ENCODE results near the gene SYTL3.

The SYTL3 gene

GRCh38 chr6:158680481-158680880 lies 30.6 kb downstream of the SYTL3 start:
- Histone ChIP-seq H3K4me1 (ENCODE audit: control insufficient read depth in 2 of 2, insufficient read depth in 1 of 2, low read depth in 1 of 2, low read length in 2 of 2) (no peaks in the 10 kb centered on the region), H2BK12ac (ENCODE audit: low read length) (no peak overlapping the region), H3K14ac (ENCODE audit: low read length) (no peak overlapping the region), H3K23ac (ENCODE audit: low read depth, low read length, poor library complexity) (no peak overlapping the region), H3K4ac (ENCODE audit: low read length) (no peak overlapping the region), H3K27me3 (ENCODE audit: control insufficient read depth in 3 of 3, insufficient read depth in 3 of 3, low read depth in 1 of 3, low read length in 3 of 3) (peaks cover 0 to 5% (median 0%) of the 10 kb centered on the region in 3 experiments), H3K27ac (replicated peaks; ENCODE audit: low read length) (no peak overlapping the region), H2BK120ac (ENCODE audit: low read depth, low read length) (no peak overlapping the region), H2BK15ac (ENCODE audit: low read length) (no peak overlapping the region), H3K9me3 (replicated peaks in 1 of 2; ENCODE audit: control insufficient read depth in 2 of 2, insufficient read depth in 1 of 2, low read depth in 1 of 2, low read length in 2 of 2) (no peaks in the 10 kb centered on the region), H3K36me3 (replicated peaks in 1 of 2; ENCODE audit: control insufficient read depth in 2 of 2, insufficient read depth in 2 of 2, low read length in 2 of 2) (no peaks in the 10 kb centered on the region), H3K9ac (ENCODE audit: low read depth, low read length, poor library complexity) (no peak overlapping the region), H4K91ac (ENCODE audit: low read depth, low read length, poor library complexity) (no peak overlapping the region), H3K4me2 (ENCODE audit: insufficient read depth, low read length, poor library complexity, severe bottlenecking) (no peak overlapping the region), H2BK5ac (ENCODE audit: low read length) (no peak overlapping the region), H2AFZ (ENCODE audit: low read length) (no peak overlapping the region), H3K4me3 (ENCODE audit: low read length in 2 of 2) (no peak overlapping the region), H4K8ac (ENCODE audit: low read depth, low read length) (no peak overlapping the region), H3K18ac (ENCODE audit: low read length) (no peak overlapping the region), H3K79me1 (ENCODE audit: low read depth, low read length) (no peaks in the 10 kb centered on the region), H2AK5ac (ENCODE audit: low read depth, low read length) (no peak overlapping the region)
- DNase-seq (ENCODE audit: low spot score), result no peak
- WGBS, 2 donors (ENCODE audit: extremely low coverage in 2 of 2, insufficient read length in 2 of 2, insufficient replicate concordance in 1 of 2), result no CpG with 5 or more reads among the region's 6 CpGs

GRCh38 chr6:158684311-158684710 lies 34.5 kb downstream of the SYTL3 start:
- Histone ChIP-seq H2AK5ac (ENCODE audit: low read depth, low read length) (no peak overlapping the region), H3K36me3 (replicated peaks in 1 of 2; ENCODE audit: control insufficient read depth in 2 of 2, insufficient read depth in 2 of 2, low read length in 2 of 2) (no peaks in the 10 kb centered on the region), H3K79me1 (ENCODE audit: low read depth, low read length) (no peaks in the 10 kb centered on the region), H3K4me3 (ENCODE audit: low read length in 2 of 2) (no peak overlapping the region), H3K14ac (ENCODE audit: low read length) (no peak overlapping the region), H3K23ac (ENCODE audit: low read depth, low read length, poor library complexity) (no peak overlapping the region), H2BK5ac (ENCODE audit: low read length) (no peak overlapping the region), H3K9me3 (replicated peaks in 1 of 2; ENCODE audit: control insufficient read depth in 2 of 2, insufficient read depth in 1 of 2, low read depth in 1 of 2, low read length in 2 of 2) (no peaks in the 10 kb centered on the region), H3K4ac (ENCODE audit: low read length) (no peak overlapping the region), H3K4me1 (ENCODE audit: control insufficient read depth in 2 of 2, insufficient read depth in 1 of 2, low read depth in 1 of 2, low read length in 2 of 2) (no peaks in the 10 kb centered on the region), H2AFZ (ENCODE audit: low read length) (no peak overlapping the region), H3K4me2 (ENCODE audit: insufficient read depth, low read length, poor library complexity, severe bottlenecking) (no peak overlapping the region), H4K8ac (ENCODE audit: low read depth, low read length) (no peak overlapping the region), H3K27ac (replicated peaks; ENCODE audit: low read length) (no peak overlapping the region), H3K18ac (ENCODE audit: low read length) (no peak overlapping the region), H2BK120ac (ENCODE audit: low read depth, low read length) (no peak overlapping the region), H3K27me3 (ENCODE audit: control insufficient read depth in 3 of 3, insufficient read depth in 3 of 3, low read depth in 1 of 3, low read length in 3 of 3) (peaks cover 0 to 10% (median 0%) of the 10 kb centered on the region in 3 experiments), H3K9ac (ENCODE audit: low read depth, low read length, poor library complexity) (no peak overlapping the region), H2BK12ac (ENCODE audit: low read length) (no peak overlapping the region), H2BK15ac (ENCODE audit: low read length) (no peak overlapping the region), H4K91ac (ENCODE audit: low read depth, low read length, poor library complexity) (no peak overlapping the region)
- no peak for DNase-seq (ENCODE audit: low spot score)
- WGBS, 2 donors (ENCODE audit: extremely low coverage in 2 of 2, insufficient read length in 2 of 2, insufficient replicate concordance in 1 of 2), result no CpG with 5 or more reads among the region's 5 CpGs

GRCh38 chr6:158684745-158685324 lies 35.0 kb downstream of the SYTL3 start:
- Histone ChIP-seq H2BK12ac (ENCODE audit: low read length) (no peak overlapping the region), H3K14ac (ENCODE audit: low read length) (no peak overlapping the region), H4K91ac (ENCODE audit: low read depth, low read length, poor library complexity) (no peak overlapping the region), H3K27me3 (ENCODE audit: control insufficient read depth in 3 of 3, insufficient read depth in 3 of 3, low read depth in 1 of 3, low read length in 3 of 3) (peaks cover 0 to 10% (median 0%) of the 10 kb centered on the region in 3 experiments), H3K79me1 (ENCODE audit: low read depth, low read length) (no peaks in the 10 kb centered on the region), H2BK15ac (ENCODE audit: low read length) (no peak overlapping the region), H3K18ac (ENCODE audit: low read length) (no peak overlapping the region), H3K4me2 (ENCODE audit: insufficient read depth, low read length, poor library complexity, severe bottlenecking) (no peak overlapping the region), H2BK5ac (ENCODE audit: low read length) (no peak overlapping the region), H3K23ac (ENCODE audit: low read depth, low read length, poor library complexity) (no peak overlapping the region), H3K4me1 (ENCODE audit: control insufficient read depth in 2 of 2, insufficient read depth in 1 of 2, low read depth in 1 of 2, low read length in 2 of 2) (no peaks in the 10 kb centered on the region), H3K36me3 (replicated peaks in 1 of 2; ENCODE audit: control insufficient read depth in 2 of 2, insufficient read depth in 2 of 2, low read length in 2 of 2) (no peaks in the 10 kb centered on the region), H3K4ac (ENCODE audit: low read length) (no peak overlapping the region), H2AFZ (ENCODE audit: low read length) (no peak overlapping the region), H2BK120ac (ENCODE audit: low read depth, low read length) (no peak overlapping the region), H3K4me3 (ENCODE audit: low read length in 2 of 2) (no peak overlapping the region), H4K8ac (ENCODE audit: low read depth, low read length) (no peak overlapping the region), H3K9ac (ENCODE audit: low read depth, low read length, poor library complexity) (no peak overlapping the region), H3K9me3 (replicated peaks in 1 of 2; ENCODE audit: control insufficient read depth in 2 of 2, insufficient read depth in 1 of 2, low read depth in 1 of 2, low read length in 2 of 2) (no peaks in the 10 kb centered on the region), H3K27ac (replicated peaks; ENCODE audit: low read length) (no peak overlapping the region), H2AK5ac (ENCODE audit: low read depth, low read length) (no peak overlapping the region)
- no peak for DNase-seq (ENCODE audit: low spot score)
- no CpG with 5 or more reads among the region's 5 CpGs for WGBS, 2 donors (ENCODE audit: extremely low coverage in 2 of 2, insufficient read length in 2 of 2, insufficient replicate concordance in 1 of 2)

- Histone ChIP-seq H2AK5ac (ENCODE audit: low read depth, low read length) (no peak overlapping the region), H3K23ac (ENCODE audit: low read depth, low read length, poor library complexity) (no peak overlapping the region), H3K4ac (ENCODE audit: low read length) (no peak overlapping the region), H3K9ac (ENCODE audit: low read depth, low read length, poor library complexity) (no peak overlapping the region), H4K8ac (ENCODE audit: low read depth, low read length) (no peak overlapping the region), H2BK12ac (ENCODE audit: low read length) (no peak overlapping the region), H3K9me3 (replicated peaks in 1 of 2; ENCODE audit: control insufficient read depth in 2 of 2, insufficient read depth in 1 of 2, low read depth in 1 of 2, low read length in 2 of 2) (no peaks in the 10 kb centered on the region), H4K91ac (ENCODE audit: low read depth, low read length, poor library complexity) (no peak overlapping the region), H3K27me3 (ENCODE audit: control insufficient read depth in 3 of 3, insufficient read depth in 3 of 3, low read depth in 1 of 3, low read length in 3 of 3) (peaks cover 0 to 10% (median 0%) of the 10 kb centered on the region in 3 experiments), H3K18ac (ENCODE audit: low read length) (no peak overlapping the region), H3K27ac (replicated peaks; ENCODE audit: low read length) (no peak overlapping the region), H3K4me1 (ENCODE audit: control insufficient read depth in 2 of 2, insufficient read depth in 1 of 2, low read depth in 1 of 2, low read length in 2 of 2) (no peaks in the 10 kb centered on the region), H3K36me3 (replicated peaks in 1 of 2; ENCODE audit: control insufficient read depth in 2 of 2, insufficient read depth in 2 of 2, low read length in 2 of 2) (peaks cover 0 to 2% of the 10 kb centered on the region in 2 donors), H3K4me2 (ENCODE audit: insufficient read depth, low read length, poor library complexity, severe bottlenecking) (no peak overlapping the region), H3K14ac (ENCODE audit: low read length) (no peak overlapping the region), H2AFZ (ENCODE audit: low read length) (no peak overlapping the region), H3K79me1 (ENCODE audit: low read depth, low read length) (no peaks in the 10 kb centered on the region), H2BK120ac (ENCODE audit: low read depth, low read length) (no peak overlapping the region), H3K4me3 (ENCODE audit: low read length in 2 of 2) (no peak overlapping the region), H2BK15ac (ENCODE audit: low read length) (no peak overlapping the region), H2BK5ac (ENCODE audit: low read length) (no peak overlapping the region)
- no peak for DNase-seq (ENCODE audit: low spot score)
- no CpG with 5 or more reads among the region's 4 CpGs for WGBS, 2 donors (ENCODE audit: extremely low coverage in 2 of 2, insufficient read length in 2 of 2, insufficient replicate concordance in 1 of 2)
Measured at GRCh38 chr6:158686311-158686710, 36.5 kb downstream of the SYTL3 start.

Measured in neuronal stem cell (in vitro differentiated cells).